Upper lobe of left lung (tissue), 4 donors: ENCODE data around the gene MAPK14.

Experiments
- CTCF ChIP-seq, 6 experiments: fragments of 450-650 bp in 4 of 6; fragments of 200-600 bp in 2 of 6; sonication (generic) in 2 of 6; IDR thresholded peaks; one replicate each; pipeline ENCODE4 v1.5.1; 2016 to 2019; ENCODE audit warnings: antibody characterized with exemption in 6 of 6
- POLR2A ChIP-seq, 4 donors: fragments of 450-650 bp; IDR thresholded peaks; one replicate each; pipeline ENCODE4 v1.5.1; 2016 to 2017; ENCODE audit warnings: antibody characterized with exemption in 4 of 4, mild to moderate bottlenecking in 2 of 4

DNA sequence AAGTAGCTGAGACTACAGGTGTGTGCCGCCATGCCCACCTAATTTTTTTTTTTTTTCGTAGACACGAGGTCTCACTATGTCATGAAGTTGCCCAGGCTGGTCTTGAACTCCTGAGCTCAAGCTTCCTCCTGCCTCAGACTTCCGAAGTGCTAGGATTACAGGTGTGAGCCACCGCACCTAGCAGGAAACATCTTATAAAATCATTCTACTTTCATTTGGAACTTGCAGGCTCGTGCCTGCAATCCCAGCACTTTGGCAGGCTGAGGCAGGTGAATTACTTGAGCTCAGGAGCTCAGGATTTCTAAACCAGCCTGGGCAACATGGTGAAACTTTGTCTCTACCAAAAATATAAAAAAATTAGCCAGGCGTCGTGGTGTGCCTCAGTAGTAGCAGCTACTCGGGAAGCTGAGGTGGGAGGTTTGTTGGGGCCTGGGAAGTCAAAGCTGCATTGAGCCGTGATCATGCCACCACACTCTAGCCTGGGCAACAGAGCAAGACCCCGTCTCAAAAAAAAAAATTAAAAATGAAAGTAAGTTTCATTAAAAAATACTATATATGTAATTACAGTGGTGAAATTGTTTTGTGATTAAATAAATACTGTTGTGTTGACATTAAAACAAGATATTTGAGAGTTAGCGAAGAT lies 15.1 kb downstream of the MAPK14 start:
- TF ChIP-seq CTCF (IDR thresholded peaks at IDR 0.05) (no peak), POLR2A (IDR thresholded peaks at IDR 0.05) (no peak)
